ENCODE results near the gene PTPRK. TPM values are rescaled to one million over a fixed set of nuclear protein-coding genes. Genes with fewer than 3 reads are reported as not detected.

Gene PTPRK
- total and polyA plus RNA-seq, 4 donors: 12.1 to 61.2 (median 29.1) TPM

GRCh38 chr6:128188678-128189077 is 331.7 kb downstream of the PTPRK start:
- TF ChIP-seq RAD21 (IDR thresholded peaks at IDR 0.05) (no peak), RXRA (IDR thresholded peaks at IDR 0.05) (no peak), YY1 (IDR thresholded peaks at IDR 0.05) (no peak), JUND (IDR thresholded peaks at IDR 0.05) (no peak), FOXA1 (IDR thresholded peaks at IDR 0.05) (no peak), MAX (IDR thresholded peaks at IDR 0.05) (no peak), SP1 (IDR thresholded peaks at IDR 0.05) (no peak), FOXA2 (IDR thresholded peaks at IDR 0.05) (no peak), NR2F2 (IDR thresholded peaks at IDR 0.05) (no peak), HNF4A (conservative IDR thresholded peaks at IDR 0.05) (no peak), GABPA (IDR thresholded peaks at IDR 0.05 in 1 of 2, conservative IDR thresholded peaks at IDR 0.05 in 1 of 2) (no peak), ATF3 (IDR thresholded peaks at IDR 0.05) (no peak), REST (IDR thresholded peaks at IDR 0.05) (no peak)
- TF ChIP-seq, protein P1, sequence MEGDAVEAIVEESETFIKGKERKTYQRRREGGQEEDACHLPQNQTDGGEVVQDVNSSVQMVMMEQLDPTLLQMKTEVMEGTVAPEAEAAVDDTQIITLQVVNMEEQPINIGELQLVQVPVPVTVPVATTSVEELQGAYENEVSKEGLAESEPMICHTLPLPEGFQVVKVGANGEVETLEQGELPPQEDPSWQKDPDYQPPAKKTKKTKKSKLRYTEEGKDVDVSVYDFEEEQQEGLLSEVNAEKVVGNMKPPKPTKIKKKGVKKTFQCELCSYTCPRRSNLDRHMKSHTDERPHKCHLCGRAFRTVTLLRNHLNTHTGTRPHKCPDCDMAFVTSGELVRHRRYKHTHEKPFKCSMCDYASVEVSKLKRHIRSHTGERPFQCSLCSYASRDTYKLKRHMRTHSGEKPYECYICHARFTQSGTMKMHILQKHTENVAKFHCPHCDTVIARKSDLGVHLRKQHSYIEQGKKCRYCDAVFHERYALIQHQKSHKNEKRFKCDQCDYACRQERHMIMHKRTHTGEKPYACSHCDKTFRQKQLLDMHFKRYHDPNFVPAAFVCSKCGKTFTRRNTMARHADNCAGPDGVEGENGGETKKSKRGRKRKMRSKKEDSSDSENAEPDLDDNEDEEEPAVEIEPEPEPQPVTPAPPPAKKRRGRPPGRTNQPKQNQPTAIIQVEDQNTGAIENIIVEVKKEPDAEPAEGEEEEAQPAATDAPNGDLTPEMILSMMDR (IDR thresholded peaks at IDR 0.05; ENCODE audit: low read depth, low read length, missing input control): no peak
- TF ChIP-seq, protein P2, sequence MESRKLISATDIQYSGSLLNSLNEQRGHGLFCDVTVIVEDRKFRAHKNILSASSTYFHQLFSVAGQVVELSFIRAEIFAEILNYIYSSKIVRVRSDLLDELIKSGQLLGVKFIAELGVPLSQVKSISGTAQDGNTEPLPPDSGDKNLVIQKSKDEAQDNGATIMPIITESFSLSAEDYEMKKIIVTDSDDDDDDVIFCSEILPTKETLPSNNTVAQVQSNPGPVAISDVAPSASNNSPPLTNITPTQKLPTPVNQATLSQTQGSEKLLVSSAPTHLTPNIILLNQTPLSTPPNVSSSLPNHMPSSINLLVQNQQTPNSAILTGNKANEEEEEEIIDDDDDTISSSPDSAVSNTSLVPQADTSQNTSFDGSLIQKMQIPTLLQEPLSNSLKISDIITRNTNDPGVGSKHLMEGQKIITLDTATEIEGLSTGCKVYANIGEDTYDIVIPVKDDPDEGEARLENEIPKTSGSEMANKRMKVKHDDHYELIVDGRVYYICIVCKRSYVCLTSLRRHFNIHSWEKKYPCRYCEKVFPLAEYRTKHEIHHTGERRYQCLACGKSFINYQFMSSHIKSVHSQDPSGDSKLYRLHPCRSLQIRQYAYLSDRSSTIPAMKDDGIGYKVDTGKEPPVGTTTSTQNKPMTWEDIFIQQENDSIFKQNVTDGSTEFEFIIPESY (IDR thresholded peaks at IDR 0.05): no peak
- H3K27ac ChIP-seq (ENCODE audit: low read depth in 1 of 2, low read length in 2 of 2): no peak overlapping the region
- H3K27me3 ChIP-seq (ENCODE audit: control insufficient read depth in 4 of 4, insufficient read depth in 4 of 4, low read length in 3 of 4): no peaks in the 10 kb centered on the region
- no peak overlapping the region for H3K9ac ChIP-seq (ENCODE audit: low read depth in 1 of 2, low read length in 2 of 2)
- peaks cover 0 to 5% (median under 1%) of the 10 kb centered on the region in 4 donors for H3K36me3 ChIP-seq (ENCODE audit: control insufficient read depth in 4 of 4, insufficient read depth in 3 of 4, low read depth in 1 of 4, low read length in 3 of 4)
- H3K9me3 ChIP-seq (ENCODE audit: control insufficient read depth in 4 of 4, low read length in 3 of 4): no peaks in the 10 kb centered on the region
- no peaks in the 10 kb centered on the region for H3K4me1 ChIP-seq (ENCODE audit: control insufficient read depth in 4 of 4, insufficient read depth in 4 of 4, low read length in 3 of 4)
- DNase-seq (ENCODE audit: low spot score): no peak
- no peak overlapping the region for H3K4me3 ChIP-seq (ENCODE audit: low read depth in 1 of 3, low read length in 3 of 3)
- 98% methylated on average over 2 of the region's 2 CpGs for WGBS

GRCh38 chr6:128186729-128187128 is 333.7 kb downstream of the PTPRK start:
- no peaks in the 10 kb centered on the region for H3K4me1 ChIP-seq (ENCODE audit: control insufficient read depth in 4 of 4, insufficient read depth in 4 of 4, low read length in 3 of 4)
- no peaks in the 10 kb centered on the region for H3K9me3 ChIP-seq (ENCODE audit: control insufficient read depth in 4 of 4, low read length in 3 of 4)
- DNase-seq (ENCODE audit: low spot score): no peak
- H3K27me3 ChIP-seq (ENCODE audit: control insufficient read depth in 4 of 4, insufficient read depth in 4 of 4, low read length in 3 of 4): no peaks in the 10 kb centered on the region
- WGBS: 92% methylated on average over 3 of the region's 3 CpGs
- H3K4me3 ChIP-seq (ENCODE audit: low read depth in 1 of 3, low read length in 3 of 3): no peak overlapping the region
- H3K9ac ChIP-seq (ENCODE audit: low read depth in 1 of 2, low read length in 2 of 2): no peak overlapping the region
- H3K36me3 ChIP-seq (ENCODE audit: control insufficient read depth in 4 of 4, insufficient read depth in 3 of 4, low read depth in 1 of 4, low read length in 3 of 4): peaks cover 0 to 5% (median under 1%) of the 10 kb centered on the region in 4 donors
- no peak overlapping the region for H3K27ac ChIP-seq (ENCODE audit: low read depth in 1 of 2, low read length in 2 of 2)
- TF ChIP-seq FOXA2 (IDR thresholded peaks at IDR 0.05): no peak
- TF ChIP-seq REST (IDR thresholded peaks at IDR 0.05): no peak
- no peak for TF ChIP-seq MAX (IDR thresholded peaks at IDR 0.05)
- no peak for TF ChIP-seq NR2F2 (IDR thresholded peaks at IDR 0.05)
- TF ChIP-seq GABPA (IDR thresholded peaks at IDR 0.05 in 1 of 2, conservative IDR thresholded peaks at IDR 0.05 in 1 of 2): no peak
- TF ChIP-seq YY1 (IDR thresholded peaks at IDR 0.05): no peak
- no peak for TF ChIP-seq TAF1 (conservative IDR thresholded peaks at IDR 0.05)
- no peak for TF ChIP-seq FOXA1 (IDR thresholded peaks at IDR 0.05)
- no peak for TF ChIP-seq JUND (IDR thresholded peaks at IDR 0.05)
- no peak for TF ChIP-seq SP1 (IDR thresholded peaks at IDR 0.05)
- TF ChIP-seq RXRA (IDR thresholded peaks at IDR 0.05): no peak
- TF ChIP-seq, protein P2 (IDR thresholded peaks at IDR 0.05): no peak
- TF ChIP-seq RAD21 (IDR thresholded peaks at IDR 0.05): no peak
- no peak for TF ChIP-seq ATF3 (IDR thresholded peaks at IDR 0.05)
- no peak for TF ChIP-seq HNF4A (conservative IDR thresholded peaks at IDR 0.05)

Measured in liver (tissue), 9 donors.